DOHH2 (cell line): Measurements from ENCODE around the gene SAMD4A.

Experiments
- CTCF ChIP-seq: fragments of 200-600 bp; sonication (generic); IDR thresholded peaks from one replicate; pipeline ENCODE4 v1.5.1; 2014; ENCODE audit warnings: antibody characterized with exemption, mild to moderate bottlenecking, low read depth, low read length; ENCODE audit not compliant: poor library complexity, severe bottlenecking
- EZH2phosphoT487 ChIP-seq: fragments of 200-600 bp; sonication (generic); IDR thresholded peaks from 2 replicates; pipeline ENCODE4 v1.6.1; 2017; ENCODE audit warnings: borderline replicate concordance, mild to moderate bottlenecking, antibody characterized with exemption, low read length, moderate library complexity, mixed read lengths

GRCh38 chr14:54771411-54772027, 204.6 kb downstream of the SAMD4A start:
- TF ChIP-seq CTCF = no peak
- TF ChIP-seq EZH2phosphoT487 = no peak
